ENCODE data around the gene PLEKHG4B.
"Not testable (repeated sequence)": the region's sequence is repeated elsewhere in the genome, so short reads cannot be mapped to it uniquely, and the experiment has no call there.

The PLEKHG4B gene

GRCh38 chr5:204462-204861 is 112.5 kb downstream of the PLEKHG4B start:
- no peak for DNase-seq (ENCODE audit: low spot score)

GRCh38 chr5:204966-205670 is 113.2 kb downstream of the PLEKHG4B start:
- no peak for DNase-seq (ENCODE audit: low spot score)

DNA sequence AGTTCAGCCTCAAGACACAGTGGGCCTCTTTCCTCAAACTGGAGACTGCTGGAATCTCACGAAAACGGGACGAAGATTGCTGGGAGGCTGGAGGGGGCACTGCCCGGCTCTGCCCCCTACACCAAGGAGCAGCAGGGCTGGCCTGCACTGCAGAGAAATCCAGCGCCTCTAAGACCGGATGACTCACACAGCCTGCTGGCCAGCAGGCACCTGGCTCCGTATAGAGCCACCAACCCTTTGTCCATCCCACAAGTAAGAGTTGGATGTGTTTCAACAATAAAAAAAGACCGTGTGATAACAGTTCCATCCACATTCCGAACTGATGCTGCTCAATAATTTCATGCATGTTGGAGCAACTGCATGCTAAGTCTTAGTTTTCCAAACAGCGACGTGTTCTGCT is 114.4 kb downstream of the PLEKHG4B start:
- peak; percentile 55 for DNase-seq (ENCODE audit: low spot score)

DNA sequence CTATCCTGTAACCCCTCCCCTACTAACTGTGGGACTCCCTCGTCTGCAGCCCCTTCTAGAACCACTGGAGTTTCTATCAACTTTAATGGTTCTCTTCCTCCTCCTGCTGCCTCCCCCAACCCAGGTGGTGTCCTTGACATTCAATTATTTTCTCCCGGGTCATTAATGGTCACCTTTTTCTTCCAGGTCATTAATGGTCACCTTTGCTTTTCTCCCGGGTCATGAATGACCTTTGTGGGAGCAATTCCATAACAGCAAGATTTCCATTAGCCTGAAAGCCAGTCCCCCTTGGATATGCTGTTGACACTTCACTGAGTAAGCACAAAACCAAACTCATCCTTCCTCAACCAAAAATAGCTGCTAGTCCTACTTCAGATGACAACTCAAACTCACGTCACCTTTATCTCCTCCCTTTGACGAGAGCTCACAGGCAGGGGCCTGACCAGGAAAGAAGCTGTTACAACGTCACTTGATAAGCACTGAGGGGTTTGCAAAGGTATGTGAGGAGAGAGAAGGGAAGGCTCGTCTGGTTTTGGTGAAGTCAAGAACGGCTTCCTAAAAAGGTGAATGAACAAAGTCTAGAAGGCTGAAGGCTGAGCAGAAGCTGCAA is 115.1 kb downstream of the PLEKHG4B start:
- no peak for DNase-seq (ENCODE audit: low spot score)

GRCh38 chr5:207599-207998 is 115.6 kb downstream of the PLEKHG4B start:
- DNase-seq (ENCODE audit: low spot score): no peak

- DNase-seq (ENCODE audit: low spot score): no peak
These were observed 116.6 kb downstream of the PLEKHG4B start for GRCh38 chr5:208449-209114.

DNA sequence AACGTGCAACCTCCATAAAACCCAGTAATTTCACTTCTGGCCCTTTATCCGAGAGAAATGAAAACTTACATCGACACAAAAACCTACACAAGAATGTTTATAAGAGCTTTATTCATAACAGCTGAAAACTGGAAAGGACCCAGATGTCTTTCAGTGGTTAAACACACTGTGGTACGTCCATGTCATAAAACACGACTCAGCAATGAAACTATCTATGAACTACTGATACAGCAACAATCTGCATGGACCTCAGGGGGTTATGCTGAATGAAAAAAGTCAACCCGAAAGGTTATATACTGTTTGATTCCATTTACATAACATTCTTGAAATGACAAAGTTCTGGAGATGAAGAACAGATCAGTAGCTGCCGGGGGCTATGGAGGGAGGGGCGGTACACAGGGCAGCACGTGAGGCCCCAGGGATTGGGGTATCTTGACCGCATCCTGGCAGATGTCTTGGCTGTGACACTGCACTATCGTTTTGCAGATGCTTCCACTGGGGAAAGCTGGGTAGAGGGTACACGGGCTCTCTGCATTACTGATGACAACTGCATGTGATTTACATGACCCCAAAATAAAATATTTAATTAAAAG is 121.9 kb downstream of the PLEKHG4B start:
- no peak for DNase-seq (ENCODE audit: low spot score)

GRCh38 chr5:215256-215655 is 123.3 kb downstream of the PLEKHG4B start:
- not testable (repeated sequence) for DNase-seq (ENCODE audit: low spot score)

- DNase-seq (ENCODE audit: low spot score): not testable (repeated sequence)
These were observed 124.1 kb downstream of the PLEKHG4B start for GRCh38 chr5:216076-216475.

GRCh38 chr5:217494-218456 is 125.8 kb downstream of the PLEKHG4B start, which contains the start of the genes CCDC127 and SDHA:
Gene CCDC127, minus strand, starts transcription at chr5:218153. Its CDS starts 1,304 bp downstream, at chr5:216849.
Gene SDHA, plus strand, starts transcription at chr5:218320. Its CDS starts 36 bp downstream, at chr5:218356.
- DNase-seq (ENCODE audit: low spot score): peak; percentile 100

GRCh38 chr5:218457-219291 is 126.7 kb downstream of the PLEKHG4B start:
- DNase-seq (ENCODE audit: low spot score): peak; percentile 20

DNA sequence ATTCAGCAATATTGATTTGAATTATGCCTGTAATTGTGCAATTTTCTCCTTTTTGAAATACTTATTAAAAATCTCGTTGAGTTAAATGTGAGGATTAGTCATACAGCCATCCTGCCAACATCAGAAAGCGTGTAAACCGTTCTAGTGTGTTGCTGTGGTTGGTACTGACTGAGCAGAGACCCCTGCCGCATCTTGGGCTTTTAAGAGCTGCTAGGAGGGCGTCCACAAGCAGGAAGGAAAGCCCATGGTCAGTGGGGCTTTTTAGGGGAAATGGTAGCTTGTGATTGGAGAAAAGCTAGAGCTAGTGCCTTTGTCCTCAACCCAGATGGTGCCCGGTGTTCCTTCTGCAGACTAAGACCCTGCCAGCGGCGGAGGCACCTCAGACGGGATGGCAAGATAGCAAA is 127.5 kb downstream of the PLEKHG4B start:
- peak; percentile 23 for DNase-seq (ENCODE audit: low spot score)

- no peak for DNase-seq (ENCODE audit: low spot score)
These were observed 128.0 kb downstream of the PLEKHG4B start for GRCh38 chr5:219991-220390.

GRCh38 chr5:222951-223715 is 131.2 kb downstream of the PLEKHG4B start:
- DNase-seq (ENCODE audit: low spot score): not testable (repeated sequence)

- no peak for DNase-seq (ENCODE audit: low spot score)
These were observed 131.8 kb downstream of the PLEKHG4B start for GRCh38 chr5:223791-224190.

DNA sequence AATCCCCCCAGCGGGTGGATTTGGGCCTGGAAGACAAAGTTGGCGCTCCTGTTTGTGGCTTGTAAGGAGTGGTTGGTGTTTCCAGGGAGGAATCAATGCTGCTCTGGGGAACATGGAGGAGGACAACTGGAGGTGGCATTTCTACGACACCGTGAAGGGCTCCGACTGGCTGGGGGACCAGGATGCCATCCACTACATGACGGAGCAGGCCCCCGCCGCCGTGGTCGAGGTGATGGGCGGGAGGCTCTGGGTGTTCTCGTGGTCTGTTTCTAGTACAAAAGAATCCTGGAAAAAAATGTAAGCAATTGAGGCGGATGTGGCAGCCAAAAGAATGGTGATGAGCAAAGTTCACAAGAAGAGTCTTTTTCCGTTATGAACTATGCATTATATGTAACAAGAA is 133.4 kb downstream of the PLEKHG4B start:
- no peak for DNase-seq (ENCODE audit: low spot score)

GRCh38 chr5:227375-227774 is 135.4 kb downstream of the PLEKHG4B start:
- DNase-seq (ENCODE audit: low spot score): not testable (repeated sequence)

GRCh38 chr5:228886-229285 is 136.9 kb downstream of the PLEKHG4B start:
- no peak for DNase-seq (ENCODE audit: low spot score)

GRCh38 chr5:230711-231110 is 138.7 kb downstream of the PLEKHG4B start:
- DNase-seq (ENCODE audit: low spot score): no peak

DNA sequence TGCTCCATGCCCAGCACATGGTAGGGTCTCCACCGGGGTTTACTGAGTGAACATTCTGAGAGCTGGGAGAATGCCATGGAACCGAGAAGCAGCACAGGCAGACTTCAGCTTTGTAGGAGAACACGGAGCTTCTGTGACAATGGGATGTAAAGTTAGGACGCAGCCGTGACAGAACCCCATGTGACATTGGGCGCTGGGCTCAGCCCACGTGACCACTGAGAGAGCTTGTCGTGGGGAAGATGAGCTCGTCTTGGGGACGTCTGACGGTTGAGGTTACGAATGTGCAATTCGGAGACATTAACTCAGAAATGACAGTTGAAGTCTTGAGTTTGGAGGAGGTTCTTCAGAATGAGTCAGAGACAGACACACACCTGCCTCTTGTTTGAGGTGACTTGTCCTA is 139.7 kb downstream of the PLEKHG4B start:
- DNase-seq (ENCODE audit: low spot score): no peak

Data from AG20443 (cell line).